GM21717 (cell line): ENCODE data around the gene FGFR3.

ENCODE experiments used
- ATAC-seq: cut with Tn5 transposase; IDR thresholded peaks from one replicate; pipeline ENCODE4 v1.9.1; 2021; ENCODE audit warnings: mild to moderate bottlenecking, moderate library complexity; ENCODE audit not compliant: unreplicated experiment

The FGFR3 gene

DNA sequence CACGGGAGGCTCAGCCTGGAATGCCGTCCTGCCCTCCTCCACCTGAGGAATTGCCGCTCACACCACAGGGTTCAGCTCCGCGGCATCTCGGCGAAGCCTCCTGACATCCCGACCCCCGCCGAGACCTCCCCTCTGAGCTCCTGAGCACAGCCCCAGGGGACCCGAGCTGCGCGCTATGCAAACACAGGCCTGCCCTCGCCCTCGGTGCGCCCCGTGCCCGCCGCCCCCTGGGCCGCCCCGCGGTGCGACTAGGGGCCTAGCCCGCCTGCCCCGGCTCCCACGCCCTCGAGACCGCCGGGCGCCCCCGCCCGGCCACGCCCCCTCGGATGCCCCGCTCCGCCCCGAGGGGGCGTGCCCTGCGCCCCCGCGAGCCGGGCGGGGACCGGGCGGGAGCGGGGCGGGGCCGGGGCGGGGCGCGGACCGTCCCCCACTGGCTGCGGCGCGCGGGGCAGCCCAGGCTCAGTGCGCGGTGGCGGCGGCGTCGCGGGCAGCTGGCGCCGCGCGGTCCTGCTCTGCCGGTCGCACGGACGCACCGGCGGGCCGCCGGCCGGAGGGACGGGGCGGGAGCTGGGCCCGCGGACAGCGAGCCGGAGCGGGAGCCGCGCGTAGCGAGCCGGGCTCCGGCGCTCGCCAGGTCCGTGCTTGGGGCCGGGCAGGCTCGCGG, at the start of gene FGFR3:
Gene FGFR3, plus strand, starts transcription at position 462 of the 664 bp plus-strand sequence. CDS start 642 bp downstream, outside the sequence.
- ATAC-seq, result no peak

GRCh38 chr4:1743551-1743950, 49.5 kb upstream of the FGFR3 start:
- no peak for ATAC-seq

DNA sequence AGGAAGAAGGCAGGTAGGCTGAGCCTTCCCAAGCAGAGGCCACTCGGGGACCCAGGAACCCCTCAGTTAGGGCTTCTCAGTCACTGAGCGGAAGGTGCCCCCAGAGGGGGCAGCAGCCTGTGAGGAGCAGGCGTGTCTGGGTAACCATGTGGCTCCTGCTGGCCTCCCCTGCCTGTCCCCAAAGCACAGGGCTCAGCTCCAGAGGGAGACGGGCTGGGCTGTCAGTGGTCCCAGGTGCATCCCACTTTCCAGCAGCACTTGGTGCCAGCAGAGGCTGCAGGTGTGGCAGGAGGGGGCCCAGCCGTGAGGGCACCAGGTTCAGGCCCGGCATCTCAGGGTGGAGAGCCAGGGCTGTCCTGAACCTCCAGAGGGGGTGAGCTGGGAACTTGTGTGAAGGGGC, 49.1 kb upstream of the FGFR3 start:
- no peak for ATAC-seq

GRCh38 chr4:1744552-1744951, 48.5 kb upstream of the FGFR3 start:
- ATAC-seq, result no peak

DNA sequence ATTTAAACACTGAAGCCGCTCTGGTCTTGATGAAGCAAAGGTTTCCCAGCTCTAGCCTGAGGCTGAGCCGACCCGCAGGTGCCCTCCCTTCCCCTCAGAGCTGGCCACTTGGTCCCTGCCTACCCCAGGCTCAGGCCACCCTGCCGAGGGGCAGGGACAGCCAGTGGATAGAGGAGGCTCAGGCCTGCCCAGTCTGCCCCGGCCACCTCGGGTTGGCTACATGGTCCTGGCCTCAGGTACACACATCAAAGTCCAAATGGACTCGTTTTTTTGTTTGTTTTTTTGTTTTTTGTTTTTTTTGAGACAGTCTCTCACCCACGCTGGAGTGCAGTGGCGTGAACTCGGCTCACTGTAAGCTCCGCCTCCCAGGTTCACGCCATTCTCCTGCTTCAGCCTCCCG, 47.9 kb upstream of the FGFR3 start:
- no peak for ATAC-seq

DNA sequence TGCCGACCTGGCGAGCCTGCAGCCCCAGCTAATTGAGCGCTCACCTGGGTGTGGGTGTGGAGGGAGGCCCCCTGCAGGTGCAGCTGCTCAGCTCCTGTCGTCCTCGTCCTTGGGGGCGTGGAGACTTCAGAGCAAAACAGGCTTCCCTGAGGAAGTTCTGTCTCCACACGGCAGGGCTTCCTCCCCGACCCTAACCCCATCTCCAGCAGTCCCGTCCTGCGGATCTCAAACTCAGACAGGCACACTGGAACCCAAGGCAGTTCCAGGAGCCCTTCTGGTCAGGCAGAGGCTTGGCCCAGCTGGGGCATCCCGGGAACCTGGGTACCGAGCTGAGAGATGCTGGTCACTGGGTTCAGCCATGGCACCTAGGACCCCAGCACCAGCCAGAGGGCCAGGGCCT, 47.4 kb upstream of the FGFR3 start:
- no peak for ATAC-seq

- peak; percentile 67 for ATAC-seq
These were observed 46.8 kb upstream of the FGFR3 start for GRCh38 chr4:1746265-1746691.

DNA sequence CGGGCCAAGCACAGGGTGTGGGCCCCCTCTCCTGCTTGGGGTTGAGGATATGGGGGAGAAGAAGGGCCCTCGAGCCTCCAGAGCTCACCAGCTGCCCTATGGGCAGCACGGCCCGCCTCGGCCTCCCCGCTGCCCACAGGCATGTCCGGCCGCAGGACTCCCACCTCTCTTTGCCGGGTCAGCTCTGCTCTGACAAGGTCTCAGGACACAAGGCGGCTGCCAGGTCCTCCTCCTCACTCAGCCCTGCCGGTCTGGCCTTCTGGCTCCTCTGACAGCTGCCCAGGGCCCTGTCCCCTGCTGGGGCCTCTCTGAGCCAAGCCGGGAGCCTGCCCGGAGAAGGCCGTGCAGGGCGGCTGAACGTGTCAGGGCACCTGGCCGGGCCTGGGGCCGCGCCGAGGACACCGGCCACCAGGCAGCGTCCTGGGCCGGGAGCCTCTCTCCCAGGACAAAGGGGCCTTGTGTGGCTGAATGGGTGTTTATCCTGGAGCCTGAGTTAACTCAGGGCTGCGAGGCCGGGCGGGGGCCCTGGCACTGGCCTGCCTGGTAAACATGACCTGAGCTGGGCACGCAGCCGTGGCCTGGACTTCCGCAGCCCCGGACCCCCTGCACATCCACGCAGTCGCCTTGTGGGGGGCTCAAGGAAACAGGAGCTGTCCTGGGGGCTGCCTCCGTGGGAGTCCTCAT, 46.0 kb upstream of the FGFR3 start:
- ATAC-seq, result no peak

DNA sequence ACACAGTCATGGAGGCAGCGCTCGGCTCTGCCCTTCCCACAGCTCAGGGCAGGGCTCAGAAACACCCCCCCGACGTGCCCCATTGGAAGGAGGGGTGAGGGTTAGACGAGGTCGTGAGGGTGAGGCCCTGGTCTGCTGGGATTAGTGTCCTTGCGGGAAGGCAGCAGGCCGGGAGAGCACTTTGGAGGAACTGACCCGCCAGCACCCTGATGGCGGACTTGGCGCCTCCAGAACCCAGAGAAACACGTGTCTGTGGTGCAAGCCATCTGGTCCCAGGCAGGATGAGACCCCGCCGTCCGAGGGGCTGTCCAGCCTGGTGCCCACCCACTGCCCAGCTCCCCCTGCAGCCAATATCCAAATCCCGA, 45.5 kb upstream of the FGFR3 start:
- ATAC-seq, result no peak

- no peak for ATAC-seq
These were observed 44.6 kb upstream of the FGFR3 start for GRCh38 chr4:1748465-1748995.

DNA sequence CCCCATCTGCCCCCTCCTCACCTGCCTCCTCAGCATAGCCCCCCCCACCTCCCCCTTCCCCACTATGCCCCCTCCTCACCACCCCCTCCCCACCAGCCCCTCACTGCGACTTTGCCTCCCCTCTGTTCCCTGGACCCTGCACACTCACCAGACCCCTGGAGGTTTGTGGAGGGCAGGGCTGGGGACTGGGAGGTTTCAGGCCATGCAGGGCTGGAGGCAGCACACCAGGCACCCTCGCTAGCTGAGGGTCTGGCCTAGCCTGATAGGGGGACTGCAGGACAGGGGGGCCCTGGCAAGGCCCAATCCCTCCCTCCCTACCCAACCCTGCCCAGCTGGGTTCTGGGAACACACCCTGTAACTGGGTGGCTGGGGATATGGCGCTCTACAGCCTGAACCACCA, 43.7 kb upstream of the FGFR3 start:
- no peak for ATAC-seq

DNA sequence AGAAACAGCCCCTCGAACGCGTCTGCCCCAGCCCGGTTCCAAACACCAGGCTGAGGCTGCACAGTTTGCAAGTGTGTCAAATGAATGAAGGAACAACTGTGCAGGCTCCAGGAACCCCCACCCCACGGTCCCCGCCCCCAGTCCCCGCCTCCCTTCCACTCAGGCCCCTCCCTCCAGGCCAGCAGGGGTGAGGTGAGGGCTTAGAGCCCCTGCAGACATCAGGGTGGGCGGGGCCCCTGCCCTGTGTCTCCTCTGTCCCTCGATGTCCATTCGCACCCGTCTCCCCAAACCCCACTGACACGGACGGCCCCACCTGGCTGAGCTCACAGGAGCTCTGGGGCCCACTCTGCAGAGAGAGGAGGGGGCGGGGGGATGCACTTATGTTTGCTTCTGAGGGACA, 43.3 kb upstream of the FGFR3 start:
- ATAC-seq, result no peak

- no peak for ATAC-seq
These were observed 42.5 kb upstream of the FGFR3 start for GRCh38 chr4:1750381-1751154.

DNA sequence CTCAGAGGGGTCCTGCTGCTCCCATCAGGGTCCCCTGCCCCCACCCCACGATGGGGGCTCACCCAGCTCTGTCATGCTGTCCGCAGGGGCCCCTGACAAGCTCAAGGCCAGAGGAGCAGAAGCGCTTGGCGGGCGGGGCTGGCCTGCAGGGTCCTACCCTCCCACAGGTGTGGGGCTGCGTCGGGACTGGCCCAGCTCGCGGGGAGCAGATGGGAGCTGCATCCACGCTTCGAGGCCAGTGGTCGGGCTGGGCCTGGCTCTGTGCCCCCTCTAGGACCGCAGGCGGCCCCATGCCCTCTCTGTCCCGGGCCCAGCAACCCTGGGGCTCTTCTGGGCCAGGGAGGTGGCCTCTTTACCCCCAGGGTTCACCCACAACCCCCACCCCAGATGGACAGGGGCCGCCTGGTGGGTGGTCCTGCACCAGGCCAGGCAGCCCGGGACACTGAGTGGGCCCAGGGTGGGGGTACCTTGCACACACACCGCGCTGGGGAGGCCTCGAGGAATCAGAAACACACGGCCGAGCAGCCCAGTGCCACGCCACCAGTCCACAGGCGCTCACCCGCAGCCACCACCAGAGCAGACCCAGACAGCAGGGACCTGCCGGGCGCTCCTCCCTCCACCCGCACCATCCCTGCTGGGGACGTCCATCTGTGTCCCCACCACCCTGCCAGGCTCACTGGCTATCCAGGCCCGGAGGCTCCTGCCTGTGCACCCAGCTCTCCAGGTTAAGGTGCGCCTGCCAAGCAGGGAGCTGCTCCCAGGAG, 41.8 kb upstream of the FGFR3 start:
- no peak for ATAC-seq

DNA sequence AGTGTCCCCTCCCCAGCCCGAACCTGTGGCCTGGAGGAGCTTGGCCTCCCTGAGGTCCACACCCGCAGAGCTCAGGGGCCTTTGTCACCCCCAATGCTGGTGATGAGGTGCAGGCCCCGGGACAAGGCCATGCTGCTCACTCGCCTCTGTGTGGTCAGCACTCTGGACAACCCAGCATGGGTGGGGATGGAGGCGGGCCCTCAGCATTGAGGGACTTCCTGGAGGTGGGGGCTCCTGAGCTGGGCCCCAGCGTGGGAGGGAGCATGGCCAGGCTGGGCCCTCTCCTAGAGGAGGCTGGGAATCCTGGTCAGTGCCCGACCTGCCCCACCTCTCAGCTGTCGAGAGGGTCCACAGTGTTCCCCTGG, 41.2 kb upstream of the FGFR3 start:
- no peak for ATAC-seq

DNA sequence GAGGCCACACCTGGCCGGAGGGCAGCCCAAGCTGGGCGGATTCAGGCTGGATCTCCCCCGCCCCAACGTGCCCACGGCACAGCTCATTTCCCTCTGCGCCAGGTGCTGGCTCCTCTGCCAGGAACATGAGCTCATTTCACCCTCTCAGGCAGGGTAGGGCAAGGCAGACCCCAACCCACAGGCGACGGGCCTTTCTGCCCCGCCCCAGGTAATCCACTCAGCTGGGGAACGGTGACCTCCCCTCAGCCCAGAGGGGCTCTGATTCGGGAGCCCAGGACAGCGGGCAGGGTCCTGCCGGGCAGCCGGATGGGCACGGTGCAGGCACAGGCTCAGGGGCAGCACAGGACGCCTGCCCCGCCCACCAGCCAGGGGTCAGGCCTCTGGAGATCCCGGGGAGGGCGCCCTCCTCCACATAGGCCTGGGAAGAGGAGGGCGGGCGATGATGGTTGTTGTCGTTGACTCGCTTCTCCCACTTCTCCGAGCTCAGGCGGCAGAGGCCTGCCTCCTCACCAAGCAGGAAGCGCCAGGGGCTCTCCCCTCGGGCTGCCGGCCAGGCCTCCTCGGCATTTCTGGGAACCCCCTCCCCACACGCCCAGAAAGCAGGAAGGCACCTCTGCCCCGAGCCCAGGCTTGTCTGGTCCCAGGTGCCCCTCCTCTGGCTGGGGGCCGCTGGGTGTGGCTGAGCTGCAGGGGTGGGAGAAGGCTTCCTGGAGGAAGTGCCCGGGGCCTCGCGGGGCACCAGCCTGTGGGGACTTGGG, 40.6 kb upstream of the FGFR3 start:
- no peak for ATAC-seq

DNA sequence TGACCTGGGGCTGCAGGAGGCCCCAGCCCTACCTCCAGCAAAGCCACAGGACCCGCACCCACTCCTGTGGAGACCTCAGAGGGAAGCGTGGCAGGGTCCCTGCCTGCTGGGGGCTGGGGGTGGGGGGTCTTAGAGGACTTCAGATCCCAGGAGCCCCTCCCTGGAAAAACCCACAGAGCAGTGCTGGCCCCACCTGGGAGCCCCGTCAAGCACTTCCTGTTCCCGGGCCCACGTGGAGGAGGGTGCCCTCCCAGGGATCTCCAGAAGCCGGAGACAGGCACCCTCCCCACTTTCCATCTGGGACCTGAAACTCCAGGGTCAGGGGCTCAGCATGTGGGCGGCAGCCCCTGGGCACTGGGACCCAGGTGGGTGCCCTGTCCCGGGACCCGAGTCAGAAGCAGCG, 39.8 kb upstream of the FGFR3 start:
- no peak for ATAC-seq

DNA sequence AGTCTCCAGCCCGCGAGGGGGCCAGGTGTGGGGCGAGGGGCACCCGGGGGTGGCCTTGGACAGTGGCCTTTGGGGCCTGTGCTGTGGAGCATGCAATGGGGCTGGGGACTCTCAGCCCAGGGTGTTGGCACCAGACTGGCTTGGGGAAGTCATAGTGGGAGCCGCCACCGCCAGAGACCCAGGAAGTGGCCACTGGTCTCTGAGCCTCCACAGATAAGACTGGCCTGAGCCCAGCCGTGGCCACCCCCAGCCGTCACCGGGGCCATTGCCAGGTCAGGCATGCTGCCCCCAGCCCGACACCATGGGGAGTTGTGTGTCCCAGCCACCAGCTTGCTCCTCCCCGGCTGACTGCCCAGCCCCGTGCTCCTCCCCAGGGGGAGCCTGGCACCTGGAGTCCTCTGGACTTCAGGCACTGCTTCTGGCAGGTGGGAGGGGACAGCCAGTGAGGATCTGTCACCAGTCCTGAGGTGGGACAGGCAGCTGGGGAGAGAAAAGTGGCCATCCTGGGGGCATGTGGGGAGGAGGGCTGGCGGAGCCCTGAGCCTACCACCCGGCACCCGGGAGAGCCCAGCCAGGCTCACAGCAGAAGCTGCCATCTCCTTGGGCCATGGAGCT, 39.3 kb upstream of the FGFR3 start:
- no peak for ATAC-seq

DNA sequence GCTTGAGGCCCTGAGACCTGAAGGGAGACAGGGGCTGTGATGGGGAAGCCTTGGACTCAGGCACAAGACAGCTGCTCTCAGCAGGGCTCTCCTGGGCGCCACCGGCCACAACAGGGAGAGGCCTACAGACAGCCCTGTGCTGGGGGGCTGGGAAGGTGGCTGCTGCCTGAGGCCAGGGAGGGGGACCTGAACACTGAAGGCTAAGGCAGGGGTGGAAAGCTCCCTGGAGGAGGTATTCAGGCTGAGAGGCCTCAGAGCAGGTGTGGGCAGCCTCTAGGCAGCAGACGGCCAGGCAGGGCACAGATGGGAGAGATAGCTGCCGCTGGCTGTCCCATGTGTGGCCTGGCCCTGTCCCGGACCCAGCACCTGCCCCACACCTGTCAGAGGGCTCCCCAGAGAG, 38.8 kb upstream of the FGFR3 start:
- no peak for ATAC-seq

DNA sequence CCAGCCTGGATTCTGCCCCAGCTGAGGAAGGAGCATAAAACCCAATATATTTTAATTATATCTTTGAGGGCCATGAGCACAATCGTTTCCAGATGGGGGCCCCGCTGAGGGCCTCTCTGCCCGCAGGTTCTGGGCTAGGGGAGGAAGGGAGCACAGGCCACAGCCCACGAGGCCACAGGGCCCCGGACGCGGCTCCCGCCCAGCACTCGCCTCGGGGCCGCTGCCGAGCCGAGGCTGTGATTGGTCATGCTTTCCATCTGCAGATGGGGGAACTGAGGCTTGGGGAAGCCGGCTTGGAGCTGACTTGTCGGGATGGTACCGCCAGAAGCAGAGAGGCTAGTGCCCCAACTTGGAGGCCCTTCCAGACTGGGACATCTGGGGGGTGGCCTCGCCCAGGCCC, 37.8 kb upstream of the FGFR3 start:
- ATAC-seq, result no peak
